ENCODE data around the gene GPX1. TPM values are rescaled to one million over a fixed set of nuclear protein-coding genes. Genes with fewer than 3 reads are reported as not detected.
"Not testable (repeated sequence)": the region's sequence is repeated elsewhere in the genome, so short reads cannot be mapped to it uniquely, and the experiment has no call there.

GPX1 gene
- total RNA-seq, 3 donors from 2014 or later (not counting 1 experiment from before 2014, with no cell fraction given): 34.7 to 70.0 (median 59.1) TPM

- ATAC-seq: no peak
- Histone ChIP-seq H3K4me1 (ENCODE audit: control insufficient read depth, insufficient read depth, low read length) (peaks cover 23% of the 10 kb centered on the region), H3K36me3 (ENCODE audit: control insufficient read depth, insufficient read depth, low read length) (no peaks in the 10 kb centered on the region), H3K27ac (ENCODE audit: low read length) (no peak overlapping the region), H3K4me3 (ENCODE audit: low read length) (no peak overlapping the region), H3K9me3 (ENCODE audit: control insufficient read depth, insufficient read depth, low read length) (no peaks in the 10 kb centered on the region), H3K27me3 (ENCODE audit: control insufficient read depth, insufficient read depth, low read length) (no peaks in the 10 kb centered on the region)
- Mint-ChIP-seq H3K27ac (no peak overlapping the region), H3K36me3 (no peaks in the 10 kb centered on the region), H3K9me3 (no peaks in the 10 kb centered on the region), H3K4me3 (no peak overlapping the region), H3K4me1 (peaks cover 0 to 5% of the 10 kb centered on the region in 2 donors), H3K27me3 (ENCODE audit: low read depth in 2 of 2) (no peaks in the 10 kb centered on the region)
- WGBS (ENCODE audit: insufficient coverage): 72% methylated on average over 3 of the region's 3 CpGs
- intact Hi-C loops (cut with micrococcal nuclease): no loop called here
- no peak for DNase-seq
- TF ChIP-seq CTCF (IDR thresholded peaks at IDR 0.05): no peak
These were observed 8.6 kb downstream of the GPX1 start for GRCh38 chr3:49349348-49350114.

- peaks cover 30% of the 10 kb centered on the region for H3K4me1 ChIP-seq (ENCODE audit: control insufficient read depth, insufficient read depth, low read length)
- H3K27ac ChIP-seq (ENCODE audit: low read length); H3K9me3 ChIP-seq (ENCODE audit: control insufficient read depth, insufficient read depth, low read length); H3K36me3 Mint-ChIP-seq; H3K36me3 ChIP-seq (ENCODE audit: control insufficient read depth, insufficient read depth, low read length); ATAC-seq; intact Hi-C loops (cut with micrococcal nuclease); H3K4me3 Mint-ChIP-seq; H3K9me3 Mint-ChIP-seq; H3K4me1 Mint-ChIP-seq; H3K27ac Mint-ChIP-seq; H3K27me3 Mint-ChIP-seq (ENCODE audit: low read depth in 2 of 2); H3K27me3 ChIP-seq (ENCODE audit: control insufficient read depth, insufficient read depth, low read length); DNase-seq; H3K4me3 ChIP-seq (ENCODE audit: low read length): not testable (repeated sequence)
- 87% methylated on average over 11 of the region's 12 CpGs for WGBS (ENCODE audit: insufficient coverage)
These were observed 9.8 kb downstream of the GPX1 start for GRCh38 chr3:49348361-49348760.

- DNase-seq: no peak
- Mint-ChIP-seq H3K4me3 (no peak overlapping the region), H3K27ac (no peak overlapping the region), H3K9me3 (no peaks in the 10 kb centered on the region), H3K27me3 (ENCODE audit: low read depth in 2 of 2) (no peaks in the 10 kb centered on the region), H3K36me3 (no peaks in the 10 kb centered on the region), H3K4me1 (peaks cover 0 to 7% of the 10 kb centered on the region in 2 donors)
- no peaks in the 10 kb centered on the region for H3K27me3 ChIP-seq (ENCODE audit: control insufficient read depth, insufficient read depth, low read length)
- peaks cover 28% of the 10 kb centered on the region for H3K4me1 ChIP-seq (ENCODE audit: control insufficient read depth, insufficient read depth, low read length)
- no peak for ATAC-seq
- H3K9me3 ChIP-seq (ENCODE audit: control insufficient read depth, insufficient read depth, low read length): no peaks in the 10 kb centered on the region
- H3K36me3 ChIP-seq (ENCODE audit: control insufficient read depth, insufficient read depth, low read length): no peaks in the 10 kb centered on the region
- H3K27ac ChIP-seq (ENCODE audit: low read length): no peak overlapping the region
- H3K4me3 ChIP-seq (ENCODE audit: low read length): no peak overlapping the region
- no peak for TF ChIP-seq CTCF (IDR thresholded peaks at IDR 0.05)
- intact Hi-C loops (cut with micrococcal nuclease): no loop called here
- WGBS (ENCODE audit: insufficient coverage): 80% methylated on average over 6 of the region's 6 CpGs
These were observed 11.3 kb downstream of the GPX1 start for GRCh38 chr3:49346797-49347251.

GRCh38 chr3:49343163-49343562, 15.0 kb downstream of the GPX1 start:
- Mint-ChIP-seq H3K4me1 (peaks cover 23 to 39% of the 10 kb centered on the region in 2 donors), H3K36me3 (no peaks in the 10 kb centered on the region), H3K9me3 (no peaks in the 10 kb centered on the region), H3K27me3 (ENCODE audit: low read depth in 2 of 2) (no peaks in the 10 kb centered on the region), H3K27ac (no peak overlapping the region), H3K4me3 (no peak overlapping the region)
- intact Hi-C loops (cut with micrococcal nuclease): no loop called here
- 49% methylated on average over 3 of the region's 3 CpGs for WGBS (ENCODE audit: insufficient coverage)
- TF ChIP-seq CTCF (IDR thresholded peaks at IDR 0.05): no peak
- peaks cover 49% of the 10 kb centered on the region for H3K4me1 ChIP-seq (ENCODE audit: control insufficient read depth, insufficient read depth, low read length)
- H3K27me3 ChIP-seq (ENCODE audit: control insufficient read depth, insufficient read depth, low read length): no peaks in the 10 kb centered on the region
- ATAC-seq (no peak), DNase-seq (no peak)
- H3K36me3 ChIP-seq (ENCODE audit: control insufficient read depth, insufficient read depth, low read length): no peaks in the 10 kb centered on the region
- no peak overlapping the region for H3K27ac ChIP-seq (ENCODE audit: low read length)
- H3K9me3 ChIP-seq (ENCODE audit: control insufficient read depth, insufficient read depth, low read length): no peaks in the 10 kb centered on the region
- no peak overlapping the region for H3K4me3 ChIP-seq (ENCODE audit: low read length)

Data from natural killer cell (primary cell).